IPS-18a (cell line): Measurements from ENCODE around the gene NPPC.
"Not testable (repeated sequence)": the region's sequence is repeated elsewhere in the genome, so short reads cannot be mapped to it uniquely, and the experiment has no call there.

Experiments
- H3K27ac ChIP-seq: one replicate; pipeline ENCODE4 v1.5.1; 2013; ENCODE audit warnings: low read length
- H3K27me3 ChIP-seq: one replicate; pipeline ENCODE4 v1.6.1; 2013; ENCODE audit warnings: mild to moderate bottlenecking, low read length; ENCODE audit not compliant: control insufficient read depth, insufficient read depth
- H3K36me3 ChIP-seq: one replicate; pipeline ENCODE4 v1.6.1; 2013; ENCODE audit warnings: low read depth, low read length; ENCODE audit not compliant: control insufficient read depth
- H3K4me1 ChIP-seq: one replicate; pipeline ENCODE4 v1.6.1; 2013; ENCODE audit warnings: low read depth, low read length; ENCODE audit not compliant: control insufficient read depth
- H3K4me3 ChIP-seq: one replicate; pipeline ENCODE4 v1.5.1; 2013; ENCODE audit warnings: low read length
- H3K9ac ChIP-seq: one replicate; pipeline ENCODE4 v1.6.1; 2013; ENCODE audit warnings: mild to moderate bottlenecking, low read length, moderate library complexity
- H3K9me3 ChIP-seq: one replicate; pipeline ENCODE4 v1.6.1; 2013; ENCODE audit warnings: low read depth, low read length; ENCODE audit not compliant: control insufficient read depth

Gene NPPC

GRCh38 chr2:231917280-231918066 lies 8.7 kb downstream of the NPPC start:
- no peaks in the 10 kb centered on the region for H3K36me3 ChIP-seq
- H3K9ac ChIP-seq = no peak overlapping the region
- H3K4me1 ChIP-seq = no peaks in the 10 kb centered on the region
- H3K27ac ChIP-seq = no peak overlapping the region
- no peaks in the 10 kb centered on the region for H3K9me3 ChIP-seq
- H3K4me3 ChIP-seq = no peak overlapping the region
- no peaks in the 10 kb centered on the region for H3K27me3 ChIP-seq

GRCh38 chr2:231914077-231914690 lies 12.0 kb downstream of the NPPC start:
- no peaks in the 10 kb centered on the region for H3K36me3 ChIP-seq
- no peak overlapping the region for H3K4me3 ChIP-seq
- H3K27ac ChIP-seq = no peak overlapping the region
- H3K4me1 ChIP-seq = no peaks in the 10 kb centered on the region
- no peaks in the 10 kb centered on the region for H3K27me3 ChIP-seq
- H3K9me3 ChIP-seq = no peaks in the 10 kb centered on the region
- H3K9ac ChIP-seq = no peak overlapping the region

GRCh38 chr2:231911381-231911780 lies 14.8 kb downstream of the NPPC start:
- no peak overlapping the region for H3K27ac ChIP-seq
- H3K4me1 ChIP-seq = no peaks in the 10 kb centered on the region
- H3K4me3 ChIP-seq = no peak overlapping the region
- no peaks in the 10 kb centered on the region for H3K9me3 ChIP-seq
- H3K36me3 ChIP-seq = no peaks in the 10 kb centered on the region
- no peak overlapping the region for H3K9ac ChIP-seq
- H3K27me3 ChIP-seq = no peaks in the 10 kb centered on the region

- Histone ChIP-seq H3K36me3 (no peaks in the 10 kb centered on the region), H3K4me1 (no peaks in the 10 kb centered on the region), H3K4me3 (no peak overlapping the region), H3K27me3 (no peaks in the 10 kb centered on the region), H3K27ac (no peak overlapping the region), H3K9me3 (no peaks in the 10 kb centered on the region), H3K9ac (no peak overlapping the region)
Observed at GRCh38 chr2:231910771-231911170, 15.4 kb downstream of the NPPC start.

GRCh38 chr2:231910161-231910560 lies 16.0 kb downstream of the NPPC start:
- not testable (repeated sequence) for H3K9ac ChIP-seq, H3K27ac ChIP-seq, H3K9me3 ChIP-seq, H3K36me3 ChIP-seq, H3K4me1 ChIP-seq, H3K27me3 ChIP-seq, H3K4me3 ChIP-seq

- no peaks in the 10 kb centered on the region for H3K27me3 ChIP-seq
- no peak overlapping the region for H3K4me3 ChIP-seq
- H3K9me3 ChIP-seq = no peaks in the 10 kb centered on the region
- no peak overlapping the region for H3K27ac ChIP-seq
- H3K4me1 ChIP-seq = no peaks in the 10 kb centered on the region
- no peaks in the 10 kb centered on the region for H3K36me3 ChIP-seq
- H3K9ac ChIP-seq = no peak overlapping the region
Observed at GRCh38 chr2:231909631-231910030, 16.6 kb downstream of the NPPC start.

GRCh38 chr2:231908584-231908983 lies 17.6 kb downstream of the NPPC start:
- Histone ChIP-seq H3K27me3 (no peaks in the 10 kb centered on the region), H3K27ac (no peak overlapping the region)

GRCh38 chr2:231907765-231908164 lies 18.4 kb downstream of the NPPC start:
- H3K9ac ChIP-seq = no peak overlapping the region
- no peaks in the 10 kb centered on the region for H3K9me3 ChIP-seq
- no peak overlapping the region for H3K4me3 ChIP-seq
- H3K4me1 ChIP-seq = no peaks in the 10 kb centered on the region
- no peaks in the 10 kb centered on the region for H3K27me3 ChIP-seq
- H3K36me3 ChIP-seq = no peaks in the 10 kb centered on the region
- no peak overlapping the region for H3K27ac ChIP-seq

More at GRCh38 chr2:231908584-231908983, 17.6 kb downstream of the NPPC start:
- Histone ChIP-seq H3K4me3 (no peak overlapping the region), H3K9me3 (no peaks in the 10 kb centered on the region), H3K4me1 (no peaks in the 10 kb centered on the region), H3K36me3 (no peaks in the 10 kb centered on the region), H3K9ac (no peak overlapping the region)

- no peaks in the 10 kb centered on the region for H3K9me3 ChIP-seq
- no peaks in the 10 kb centered on the region for H3K4me1 ChIP-seq
- H3K27me3 ChIP-seq = no peaks in the 10 kb centered on the region
- H3K4me3 ChIP-seq = no peak overlapping the region
- no peak overlapping the region for H3K27ac ChIP-seq
- H3K9ac ChIP-seq = no peak overlapping the region
- no peaks in the 10 kb centered on the region for H3K36me3 ChIP-seq
Observed at GRCh38 chr2:231905026-231905425, 21.2 kb downstream of the NPPC start.

GRCh38 chr2:231904161-231904611 lies 22.0 kb downstream of the NPPC start:
- H3K9me3 ChIP-seq = no peaks in the 10 kb centered on the region
- no peak overlapping the region for H3K9ac ChIP-seq
- no peak overlapping the region for H3K4me3 ChIP-seq

GRCh38 chr2:231902598-231902997 lies 23.6 kb downstream of the NPPC start:
- Histone ChIP-seq H3K36me3 (no peaks in the 10 kb centered on the region), H3K9me3 (no peaks in the 10 kb centered on the region), H3K27me3 (no peaks in the 10 kb centered on the region), H3K4me3 (no peak overlapping the region), H3K9ac (no peak overlapping the region), H3K27ac (no peak overlapping the region), H3K4me1 (no peaks in the 10 kb centered on the region)

More at GRCh38 chr2:231904161-231904611, 22.0 kb downstream of the NPPC start:
- H3K4me1 ChIP-seq = no peaks in the 10 kb centered on the region
- H3K27ac ChIP-seq = no peak overlapping the region
- no peaks in the 10 kb centered on the region for H3K27me3 ChIP-seq
- no peaks in the 10 kb centered on the region for H3K36me3 ChIP-seq

GRCh38 chr2:231900972-231901371 lies 25.2 kb downstream of the NPPC start:
- no peak overlapping the region for H3K4me3 ChIP-seq
- H3K9ac ChIP-seq = no peak overlapping the region
- no peaks in the 10 kb centered on the region for H3K36me3 ChIP-seq
- H3K27me3 ChIP-seq = no peaks in the 10 kb centered on the region
- no peak overlapping the region for H3K27ac ChIP-seq
- no peaks in the 10 kb centered on the region for H3K9me3 ChIP-seq
- no peaks in the 10 kb centered on the region for H3K4me1 ChIP-seq
